ENCODE measurements around the gene OR7G1. TPM values are rescaled to one million over a fixed set of nuclear protein-coding genes. Genes with fewer than 3 reads are reported as not detected.

OR7G1 gene
- total RNA-seq, 1 experiment from 2014 or later: not detected

GRCh38 chr19:9130965-9131364, 15.4 kb upstream of the OR7G1 start:
- H2AK5ac ChIP-seq (ENCODE audit: insufficient read length, low read length): no peak overlapping the region
- no peak overlapping the region for H3K18ac ChIP-seq (ENCODE audit: insufficient read length, low read depth, low read length)
- no peaks in the 10 kb centered on the region for H3K9me3 ChIP-seq (ENCODE audit: control insufficient read depth, low read depth, low read length)
- no peak overlapping the region for H3K9ac ChIP-seq (ENCODE audit: extremely low read depth, insufficient read length, low read length)
- H4K8ac ChIP-seq (replicated peaks; ENCODE audit: insufficient read length, low read depth, low read length): no peak overlapping the region
- H3K4me1 Mint-ChIP-seq: no peaks in the 10 kb centered on the region
- no peak overlapping the region for H2BK120ac ChIP-seq (ENCODE audit: low read depth, low read length, poor library complexity, severe bottlenecking)
- H3K27ac ChIP-seq (ENCODE audit: insufficient read length, low read depth, low read length): no peak overlapping the region
- no peak overlapping the region for H3K4me3 Mint-ChIP-seq
- H3K56ac ChIP-seq (ENCODE audit: insufficient read length, low read depth, low read length): no peak overlapping the region
- no peak overlapping the region for H3K23ac ChIP-seq (ENCODE audit: insufficient read length, low read depth, low read length)
- H3K27ac Mint-ChIP-seq: no peak overlapping the region
- no peak overlapping the region for H4K91ac ChIP-seq (ENCODE audit: insufficient read length, low read depth, low read length)
- no peak overlapping the region for H3K4me2 ChIP-seq (ENCODE audit: insufficient read depth, insufficient read length, low read length)
- no peaks in the 10 kb centered on the region for H3K4me1 ChIP-seq (ENCODE audit: insufficient read depth, low read length)
- no peak overlapping the region for H2BK20ac ChIP-seq (ENCODE audit: low read depth, low read length, poor library complexity, severe bottlenecking)
- H3K14ac ChIP-seq (ENCODE audit: insufficient read depth, low read length): no peak overlapping the region
- no peaks in the 10 kb centered on the region for H3K23me2 ChIP-seq (ENCODE audit: insufficient read length, low read depth, low read length, poor library complexity, severe bottlenecking)
- H2BK15ac ChIP-seq (ENCODE audit: low read depth, low read length): no peak overlapping the region
- H3K36me3 Mint-ChIP-seq (ENCODE audit: insufficient read depth in 1 of 3, low read depth in 3 of 3): peaks cover 0 to 2% (median 0%) of the 10 kb centered on the region in 3 experiments; a peak in 3 of 7 replicates
- H3K27me3 ChIP-seq (ENCODE audit: insufficient read depth, low read length): no peaks in the 10 kb centered on the region
- TF ChIP-seq, protein P1, sequence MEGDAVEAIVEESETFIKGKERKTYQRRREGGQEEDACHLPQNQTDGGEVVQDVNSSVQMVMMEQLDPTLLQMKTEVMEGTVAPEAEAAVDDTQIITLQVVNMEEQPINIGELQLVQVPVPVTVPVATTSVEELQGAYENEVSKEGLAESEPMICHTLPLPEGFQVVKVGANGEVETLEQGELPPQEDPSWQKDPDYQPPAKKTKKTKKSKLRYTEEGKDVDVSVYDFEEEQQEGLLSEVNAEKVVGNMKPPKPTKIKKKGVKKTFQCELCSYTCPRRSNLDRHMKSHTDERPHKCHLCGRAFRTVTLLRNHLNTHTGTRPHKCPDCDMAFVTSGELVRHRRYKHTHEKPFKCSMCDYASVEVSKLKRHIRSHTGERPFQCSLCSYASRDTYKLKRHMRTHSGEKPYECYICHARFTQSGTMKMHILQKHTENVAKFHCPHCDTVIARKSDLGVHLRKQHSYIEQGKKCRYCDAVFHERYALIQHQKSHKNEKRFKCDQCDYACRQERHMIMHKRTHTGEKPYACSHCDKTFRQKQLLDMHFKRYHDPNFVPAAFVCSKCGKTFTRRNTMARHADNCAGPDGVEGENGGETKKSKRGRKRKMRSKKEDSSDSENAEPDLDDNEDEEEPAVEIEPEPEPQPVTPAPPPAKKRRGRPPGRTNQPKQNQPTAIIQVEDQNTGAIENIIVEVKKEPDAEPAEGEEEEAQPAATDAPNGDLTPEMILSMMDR (conservative IDR thresholded peaks at IDR 0.05): no peak
- no CpG with 5 or more reads among the region's 1 CpG for WGBS (ENCODE audit: extremely low coverage, insufficient read length, low lambda C conversion rate)
- H3K79me1 ChIP-seq (ENCODE audit: insufficient read depth, low read depth, low read length, poor library complexity, severe bottlenecking): no peaks in the 10 kb centered on the region
- no peak overlapping the region for H2AFZ ChIP-seq (ENCODE audit: low read length)
- no peak overlapping the region for H4K5ac ChIP-seq (ENCODE audit: insufficient read length, low read depth, low read length)
- H3K79me2 ChIP-seq (ENCODE audit: insufficient read depth, low read length): no peaks in the 10 kb centered on the region
- DNase-seq: no peak
- H3T11ph ChIP-seq (ENCODE audit: low read length): no peak overlapping the region
- H4K20me1 ChIP-seq (ENCODE audit: control insufficient read depth, insufficient read depth, insufficient read length): no peaks in the 10 kb centered on the region
- no peak overlapping the region for H3K4ac ChIP-seq (ENCODE audit: low read depth, low read length)
- no peak overlapping the region for H2BK12ac ChIP-seq (ENCODE audit: insufficient read length, low read depth, low read length)
- peaks cover 10% of the 10 kb centered on the region for H3K27me3 Mint-ChIP-seq (ENCODE audit: low read depth)
- no peak overlapping the region for H2BK5ac ChIP-seq (ENCODE audit: insufficient read length, low read length)
- H3K9me3 Mint-ChIP-seq: peaks cover 54 to 62% of the 10 kb centered on the region in 2 experiments
